ENCODE data around the gene CHD6.

GRCh38 chr20:41619360-41620100 lies 1.4 kb upstream of the CHD6 start:
- TF ChIP-seq, protein P1, sequence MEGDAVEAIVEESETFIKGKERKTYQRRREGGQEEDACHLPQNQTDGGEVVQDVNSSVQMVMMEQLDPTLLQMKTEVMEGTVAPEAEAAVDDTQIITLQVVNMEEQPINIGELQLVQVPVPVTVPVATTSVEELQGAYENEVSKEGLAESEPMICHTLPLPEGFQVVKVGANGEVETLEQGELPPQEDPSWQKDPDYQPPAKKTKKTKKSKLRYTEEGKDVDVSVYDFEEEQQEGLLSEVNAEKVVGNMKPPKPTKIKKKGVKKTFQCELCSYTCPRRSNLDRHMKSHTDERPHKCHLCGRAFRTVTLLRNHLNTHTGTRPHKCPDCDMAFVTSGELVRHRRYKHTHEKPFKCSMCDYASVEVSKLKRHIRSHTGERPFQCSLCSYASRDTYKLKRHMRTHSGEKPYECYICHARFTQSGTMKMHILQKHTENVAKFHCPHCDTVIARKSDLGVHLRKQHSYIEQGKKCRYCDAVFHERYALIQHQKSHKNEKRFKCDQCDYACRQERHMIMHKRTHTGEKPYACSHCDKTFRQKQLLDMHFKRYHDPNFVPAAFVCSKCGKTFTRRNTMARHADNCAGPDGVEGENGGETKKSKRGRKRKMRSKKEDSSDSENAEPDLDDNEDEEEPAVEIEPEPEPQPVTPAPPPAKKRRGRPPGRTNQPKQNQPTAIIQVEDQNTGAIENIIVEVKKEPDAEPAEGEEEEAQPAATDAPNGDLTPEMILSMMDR (conservative IDR thresholded peaks at IDR 0.05 in 1 of 2, IDR thresholded peaks at IDR 0.05 in 1 of 2; ENCODE audit: extremely low read depth in 1 of 2, insufficient read depth in 1 of 2, low read depth in 1 of 2, low read length in 2 of 2) = no peak
- no peak for TF ChIP-seq EZH2 (IDR thresholded peaks at IDR 0.05; ENCODE audit: borderline replicate concordance, low read length)

Measured in mammary epithelial cell (primary cell).